WTC11 (cell line): ENCODE data around the gene CSNK1A1.

ENCODE experiments used
- ATF1 ChIP-seq: sonication (generic); formaldehyde crosslinking; IDR thresholded peaks from 2 replicates; pipeline ENCODE4 v1.8.1; 2023; ENCODE audit warnings: mild to moderate bottlenecking, moderate library complexity, missing genetic modification reagents
- ATF3 ChIP-seq: sonication (generic); formaldehyde crosslinking; conservative IDR thresholded peaks from 2 replicates; pipeline ENCODE4 v1.8.1; 2022; ENCODE audit warnings: mild to moderate bottlenecking, missing genetic modification reagents
- CTCF ChIP-seq: fragments of 200-600 bp; IDR thresholded peaks from 2 replicates; pipeline ENCODE4 v1.8.0; 2022; ENCODE audit warnings: antibody characterized with exemption
- E2F1 ChIP-seq: sonication (generic); formaldehyde crosslinking; IDR thresholded peaks from 2 replicates; pipeline ENCODE4 v1.8.0; 2022; ENCODE audit warnings: mild to moderate bottlenecking, missing genetic modification reagents
- GABPB1 ChIP-seq: sonication (generic); formaldehyde crosslinking; IDR thresholded peaks from 2 replicates; pipeline ENCODE4 v1.8.1; 2023; ENCODE audit warnings: mild to moderate bottlenecking, missing genetic modification reagents
- ZNF138 ChIP-seq: sonication (generic); formaldehyde crosslinking; conservative IDR thresholded peaks from 2 replicates; pipeline ENCODE4 v1.8.1; 2022; ENCODE audit warnings: mild to moderate bottlenecking, moderate library complexity, missing genetic modification reagents

GRCh38 chr5:149445739-149446369 is 105.4 kb downstream of the CSNK1A1 start:
- TF ChIP-seq ZNF138 (CRISPR knock-in tag) (no peak), ATF1 (no peak), CTCF (no peak), ATF3 (CRISPR knock-in tag) (no peak), E2F1 (CRISPR knock-in tag) (no peak), GABPB1 (CRISPR knock-in tag) (no peak)
